AG04450 (cell line): ENCODE measurements around the gene PNPLA3. TPM values are rescaled to one million over a fixed set of nuclear protein-coding genes. Genes with fewer than 3 reads are reported as not detected.

Experiments used
- CTCF ChIA-PET: fragments of 300-600, 350-600 bp; formaldehyde crosslinking; extraction: SDS; loops from one replicate; lab custom pipeline; 2022; ENCODE audit warnings: antibody characterized with exemption, inconsistent platforms; lab: Charles Lee
- POLR2A ChIA-PET: fragments of 350-600 bp; formaldehyde crosslinking; extraction: SDS; loops from one replicate; lab custom pipeline; 2021; ENCODE audit warnings: antibody characterized with exemption, inconsistent platforms; lab: Yijun Ruan, JAX
- DNase-seq: peaks from one replicate; pipeline ENCODE4 v3.0.0-alpha.2; 2011; ENCODE audit warnings: low read depth, low spot score
- H3K27ac ChIP-seq: one replicate; pipeline ENCODE4 v1.5.1; 2012; ENCODE audit warnings: low read depth, low read length, control low read depth
- H3K27me3 ChIP-seq: one replicate; pipeline ENCODE4 v1.6.0; 2012; ENCODE audit warnings: low read length; ENCODE audit not compliant: control insufficient read depth, insufficient read depth
- H3K4me3 ChIP-seq: 2 replicates; pipeline ENCODE4 v1.5.1; 2011; ENCODE audit warnings: mild to moderate bottlenecking, low read depth, low read length, control low read depth
- H3K9me3 ChIP-seq: 2 replicates; pipeline ENCODE4 v1.5.1; 2012; ENCODE audit warnings: low read length; ENCODE audit not compliant: control insufficient read depth, insufficient read depth
- CTCF ChIP-seq: IDR thresholded peaks from 2 replicates; pipeline ENCODE4 v1.5.1; 2011; ENCODE audit warnings: low read depth, low read length, control low read depth, inconsistent platforms
- polyA plus RNA-seq: library from polyadenylated mRNA; depleted of rRNA; stranded (reverse); fragments of >200 nt; gene quantifications from 2 replicates; pipeline ENCODE4 v1.2.3, GENCODE V29; 2011

PNPLA3 gene
- polyA plus RNA-seq, 1 experiment, result 3.9 TPM

- H3K27me3 ChIP-seq, result no peaks in the 10 kb centered on the region
- CTCF ChIA-PET, result no interaction called here
- no peak overlapping the region for H3K4me3 ChIP-seq
- DNase-seq, result no peak
- TF ChIP-seq CTCF, result no peak
- H3K9me3 ChIP-seq, result no peaks in the 10 kb centered on the region; the same call in 1 of the 2 replicates
- no peak overlapping the region for H3K27ac ChIP-seq
- POLR2A ChIA-PET, result no interaction called here
Measured at GRCh38 chr22:43956805-43957463, 33.3 kb downstream of the PNPLA3 start.

- Histone ChIP-seq H3K9me3 (no peaks in the 10 kb centered on the region; the same call in 1 of the 2 replicates), H3K4me3 (no peak overlapping the region), H3K27ac (no peak overlapping the region), H3K27me3 (no peaks in the 10 kb centered on the region)
- no peak for TF ChIP-seq CTCF
- ChIA-PET CTCF (interaction anchor here (0.6 to 1.0 kb wide), 2 partner anchors 35 to 67 kb away, joined by 4 read pairs; no protein-coding TSS in a partner anchor), POLR2A (no interaction called here)
- no peak for DNase-seq
Measured at GRCh38 chr22:43957871-43958270, 34.3 kb downstream of the PNPLA3 start.

- no peak for DNase-seq
- POLR2A ChIA-PET, result no interaction called here
- no peaks in the 10 kb centered on the region for H3K9me3 ChIP-seq
- no peaks in the 10 kb centered on the region for H3K27me3 ChIP-seq
- CTCF ChIA-PET, result interaction anchor here (1.9 kb wide), 1 partner anchor 29 kb away, joined by 5 read pairs; no protein-coding TSS in a partner anchor
- H3K27ac ChIP-seq, result no peak overlapping the region
- TF ChIP-seq CTCF, result no peak
- no peak overlapping the region for H3K4me3 ChIP-seq
Measured at GRCh38 chr22:43964314-43964857, 40.8 kb downstream of the PNPLA3 start.

- no peaks in the 10 kb centered on the region for H3K27me3 ChIP-seq
- peak overlapping the region; percentile 11 for H3K27ac ChIP-seq
- H3K9me3 ChIP-seq, result no peaks in the 10 kb centered on the region
- no peak for DNase-seq
- no peak overlapping the region for H3K4me3 ChIP-seq
- POLR2A ChIA-PET, result no interaction called here
- CTCF ChIA-PET, result interaction anchor here (0.7 to 1.0 kb wide), 2 partner anchors 21 to 26 kb away, joined by 3 read pairs; no protein-coding TSS in a partner anchor
- TF ChIP-seq CTCF, result no peak
Measured at GRCh38 chr22:43967069-43967468, 43.5 kb downstream of the PNPLA3 start.

- TF ChIP-seq CTCF, result no peak
- ChIA-PET CTCF (interaction anchor here (0.7 kb wide), 1 partner anchor 1693 kb away, joined by 5 read pairs; no protein-coding TSS in a partner anchor), POLR2A (no interaction called here)
- Histone ChIP-seq H3K27ac (no peak overlapping the region), H3K27me3 (no peaks in the 10 kb centered on the region), H3K4me3 (no peak overlapping the region), H3K9me3 (no peaks in the 10 kb centered on the region)
- no peak for DNase-seq
Measured at GRCh38 chr22:43968614-43969013, 45.0 kb downstream of the PNPLA3 start.
